Thymus (tissue), 11 donors: ENCODE data around the gene CGB7. TPM values are rescaled to one million over a fixed set of nuclear protein-coding genes. Genes with fewer than 3 reads are reported as not detected.

Experiments
- DNase-seq, 9 donors: peaks; one replicate each; pipeline ENCODE4 v3.0.0-alpha.2; 2013; ENCODE audit warnings: low spot score in 9 of 9, low read depth in 6 of 9, missing footprints in 1 of 9
- H3K27ac ChIP-seq, 2 donors: one replicate each; pipeline ENCODE4 v1.5.1; 2013; ENCODE audit warnings: control low read depth in 1 of 2, low read depth in 1 of 2, low read length in 1 of 2, mild to moderate bottlenecking in 1 of 2, moderate library complexity in 1 of 2
- H3K27me3 ChIP-seq, 2 donors: one replicate each; pipeline ENCODE4 v1.5.1; 2013; ENCODE audit warnings: low read length in 1 of 2; ENCODE audit not compliant: control insufficient read depth in 2 of 2, insufficient read depth in 1 of 2
- H3K36me3 ChIP-seq, 2 donors: one replicate each; pipeline ENCODE4 v1.5.1; 2013; ENCODE audit warnings: low read length in 1 of 2, mild to moderate bottlenecking in 1 of 2, moderate library complexity in 1 of 2; ENCODE audit not compliant: control insufficient read depth in 2 of 2, insufficient read depth in 2 of 2
- H3K4me1 ChIP-seq, 2 donors: one replicate each; pipeline ENCODE4 v1.5.1; 2013; ENCODE audit warnings: low read length in 2 of 2; ENCODE audit not compliant: control insufficient read depth in 2 of 2, insufficient read depth in 2 of 2
- H3K4me3 ChIP-seq, 2 donors: one replicate each; pipeline ENCODE4 v1.5.1; 2013; ENCODE audit warnings: low read length in 2 of 2, control low read depth in 1 of 2, mild to moderate bottlenecking in 1 of 2
- H3K9me3 ChIP-seq, 2 donors: one replicate each; pipeline ENCODE4 v1.5.1; 2013; ENCODE audit warnings: low read length in 1 of 2, mild to moderate bottlenecking in 1 of 2; ENCODE audit not compliant: control insufficient read depth in 2 of 2, insufficient read depth in 1 of 2
- WGBS: extraction: QIAGEN DNeasy Blood & Tissue Kit; methylation state at CpG from one replicate; pipeline ENCODE4 v1.1.7; 2013; 5-methylcytosine and 5-hydroxymethylcytosine counted together
- polyA plus RNA-seq: library from polyadenylated mRNA; stranded (reverse); fragments of 200-250 nt; gene quantifications from one replicate; pipeline ENCODE4 v1.2.3, GENCODE V29; 2013
- total RNA-seq: library from RNA; stranded (reverse); fragments of 120-200 nt; gene quantifications from one replicate; pipeline ENCODE4 v1.2.4, GENCODE V29; 2013
- donor health status: healthy.

Gene CGB7
- total and polyA plus RNA-seq, 2 donors = 0.33 to 6.7 TPM

DNA sequence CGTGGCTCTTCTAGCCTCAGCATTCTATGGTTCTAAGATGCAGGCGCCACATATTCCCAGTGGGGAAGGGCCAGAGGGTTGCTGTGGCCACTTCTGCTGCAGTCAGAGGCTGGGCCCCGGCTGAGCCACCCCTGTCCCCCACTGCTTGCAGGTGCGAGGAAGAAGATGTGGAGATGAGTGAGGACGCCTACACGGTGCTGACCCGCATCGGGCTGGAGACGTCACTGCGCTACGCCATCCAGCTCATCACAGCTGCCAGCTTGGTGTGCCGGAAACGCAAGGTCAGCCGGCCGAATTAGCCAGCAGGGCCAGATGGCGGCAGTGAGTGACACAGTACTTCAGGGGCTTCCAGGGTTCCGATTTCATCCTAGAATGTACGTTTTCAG is 42.7 kb downstream of the CGB7 start:
- H3K27ac ChIP-seq = no peak overlapping the region
- H3K27me3 ChIP-seq = peaks cover 13 to 28% of the 10 kb centered on the region in 2 donors
- no peak for DNase-seq
- no peak overlapping the region for H3K4me3 ChIP-seq
- peaks cover 43 to 59% of the 10 kb centered on the region in 2 donors for H3K36me3 ChIP-seq
- WGBS = 98% methylated on average over 18 of the region's 18 CpGs
- no peaks in the 10 kb centered on the region for H3K9me3 ChIP-seq
- peaks cover 3 to 14% of the 10 kb centered on the region in 2 donors for H3K4me1 ChIP-seq

DNA sequence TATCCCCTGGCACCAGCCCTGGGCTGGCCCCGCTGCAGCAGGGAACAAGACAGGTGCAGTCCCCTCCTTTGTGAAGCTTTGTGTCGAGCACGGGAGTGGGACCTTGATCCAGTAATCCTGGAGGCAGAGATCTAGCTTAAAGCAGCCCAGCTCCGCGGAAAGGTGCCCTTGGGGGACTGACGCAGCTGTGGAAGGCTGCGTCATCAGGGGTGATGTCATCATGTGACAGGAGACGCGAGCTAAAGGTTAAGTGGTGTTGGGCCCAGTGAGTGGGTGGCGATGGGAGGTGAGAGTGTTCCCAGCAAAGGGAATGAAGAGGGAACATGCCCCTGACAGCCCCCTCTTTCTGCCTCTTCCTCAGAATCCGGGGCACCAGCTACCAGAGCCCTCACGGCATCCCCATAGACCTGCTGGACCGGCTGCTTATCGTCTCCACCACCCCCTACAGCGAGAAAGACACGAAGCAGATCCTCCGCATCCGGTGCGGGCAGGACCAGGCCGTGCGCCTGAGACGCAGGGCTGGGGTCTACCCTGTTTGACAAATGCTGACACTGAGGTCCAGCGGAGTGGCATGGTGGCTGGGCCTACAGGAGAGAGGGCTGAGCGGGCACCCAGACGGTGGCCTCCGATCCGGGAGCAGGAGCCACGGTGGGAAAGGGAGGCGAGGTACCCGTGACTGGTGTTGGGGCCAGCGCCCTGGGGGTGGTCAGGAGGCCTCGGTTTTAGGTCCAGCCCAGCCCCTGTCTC is 43.3 kb downstream of the CGB7 start:
- Histone ChIP-seq H3K4me1 (peaks cover 3 to 11% of the 10 kb centered on the region in 2 donors), H3K27me3 (peaks cover 7 to 23% of the 10 kb centered on the region in 2 donors), H3K27ac (no peak overlapping the region), H3K9me3 (no peaks in the 10 kb centered on the region), H3K4me3 (no peak overlapping the region), H3K36me3 (peaks cover 48 to 64% of the 10 kb centered on the region in 2 donors)
- DNase-seq = no peak
- 97% methylated on average over 32 of the region's 32 CpGs for WGBS

DNA sequence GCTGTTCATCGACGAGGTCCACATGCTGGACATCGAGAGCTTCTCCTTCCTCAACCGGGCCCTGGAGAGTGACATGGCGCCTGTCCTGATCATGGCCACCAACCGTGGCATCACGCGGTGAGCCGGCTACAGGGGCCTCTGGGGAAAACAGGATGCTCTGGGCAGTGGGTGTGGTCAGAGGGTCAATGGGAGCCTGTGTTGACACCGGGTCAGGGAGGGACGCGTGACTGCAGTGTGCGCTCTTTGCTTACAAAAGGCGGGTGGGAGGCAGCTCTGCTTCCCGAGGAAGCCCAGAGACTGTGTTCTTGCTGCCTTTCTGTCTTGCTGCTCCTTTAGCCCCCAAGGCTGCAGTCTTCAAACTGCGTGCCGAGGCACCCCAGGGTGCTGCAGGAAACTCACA is 46.4 kb downstream of the CGB7 start:
- no peak overlapping the region for H3K4me3 ChIP-seq
- no peak for DNase-seq
- H3K27me3 ChIP-seq = no peaks in the 10 kb centered on the region
- H3K4me1 ChIP-seq = no peaks in the 10 kb centered on the region
- WGBS = 98% methylated on average over 17 of the region's 17 CpGs
- H3K36me3 ChIP-seq = peaks cover 62 to 76% of the 10 kb centered on the region in 2 donors
- no peak overlapping the region for H3K27ac ChIP-seq
- no peaks in the 10 kb centered on the region for H3K9me3 ChIP-seq

DNA sequence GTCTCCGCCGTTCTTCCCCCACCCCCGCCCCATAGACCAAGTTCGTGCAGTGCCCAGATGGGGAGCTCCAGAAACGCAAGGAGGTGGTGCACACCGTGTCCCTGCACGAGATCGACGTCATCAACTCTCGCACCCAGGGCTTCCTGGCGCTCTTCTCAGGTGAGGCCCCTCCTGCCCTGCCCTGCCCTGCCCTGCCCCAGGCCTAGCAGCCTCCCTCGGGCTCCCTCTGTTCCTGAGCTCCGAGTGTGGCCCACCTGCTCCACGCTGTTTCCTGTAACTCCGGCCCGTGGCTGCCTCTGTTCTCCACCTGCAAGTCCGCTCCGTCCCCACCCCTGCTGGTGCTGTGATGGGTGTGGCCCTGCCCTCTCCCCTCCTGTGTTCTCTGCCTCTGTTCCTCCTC is 47.1 kb downstream of the CGB7 start:
- no peak overlapping the region for H3K27ac ChIP-seq
- H3K36me3 ChIP-seq = peaks cover 60 to 76% of the 10 kb centered on the region in 2 donors
- H3K9me3 ChIP-seq = no peaks in the 10 kb centered on the region
- H3K4me3 ChIP-seq = no peak overlapping the region
- H3K4me1 ChIP-seq = no peaks in the 10 kb centered on the region
- H3K27me3 ChIP-seq = no peaks in the 10 kb centered on the region
- no peak for DNase-seq
- 97% methylated on average over 18 of the region's 18 CpGs for WGBS

DNA sequence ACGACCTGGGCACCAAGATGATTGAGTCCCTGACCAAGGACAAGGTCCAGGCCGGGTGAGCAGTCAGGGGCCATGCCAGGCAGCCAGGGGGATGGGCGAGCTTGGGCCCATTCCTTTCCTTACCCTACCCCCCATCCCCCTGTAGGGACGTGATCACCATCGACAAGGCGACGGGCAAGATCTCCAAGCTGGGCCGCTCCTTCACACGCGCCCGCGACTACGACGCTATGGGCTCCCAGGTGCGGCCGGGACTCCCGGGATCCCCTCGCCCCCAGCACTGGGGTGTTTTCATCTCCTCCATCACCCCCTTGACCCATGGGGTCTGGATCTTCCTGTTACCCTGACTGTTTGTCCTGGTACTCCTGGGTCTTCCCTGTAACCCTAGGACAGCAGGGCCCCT is 47.7 kb downstream of the CGB7 start:
- Histone ChIP-seq H3K27me3 (no peaks in the 10 kb centered on the region), H3K4me1 (no peaks in the 10 kb centered on the region), H3K4me3 (no peak overlapping the region), H3K36me3 (peaks cover 62 to 75% of the 10 kb centered on the region in 2 donors), H3K27ac (no peak overlapping the region), H3K9me3 (no peaks in the 10 kb centered on the region)
- no peak for DNase-seq
- WGBS = 99% methylated on average over 18 of the region's 18 CpGs

DNA sequence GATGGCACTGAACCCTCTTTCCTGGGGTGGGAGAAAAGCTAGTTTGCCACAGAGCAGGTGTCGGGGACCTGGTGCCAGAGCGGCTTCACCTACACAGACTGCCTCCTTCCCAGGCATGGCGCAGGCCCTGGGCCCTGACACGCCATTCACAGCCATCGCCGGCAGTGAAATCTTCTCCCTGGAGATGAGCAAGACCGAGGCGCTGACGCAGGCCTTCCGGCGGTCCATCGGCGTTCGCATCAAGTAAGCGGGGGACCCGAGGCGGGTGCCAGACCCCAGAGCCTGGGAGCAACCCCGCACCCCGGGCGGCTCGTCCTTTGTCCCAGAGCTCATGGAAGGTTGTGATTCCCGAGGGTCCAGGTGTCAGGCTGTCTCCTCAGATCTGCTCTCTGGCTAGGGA is 50.6 kb downstream of the CGB7 start:
- no peaks in the 10 kb centered on the region for H3K27me3 ChIP-seq
- peaks cover 71 to 72% of the 10 kb centered on the region in 2 donors for H3K36me3 ChIP-seq
- no peak overlapping the region for H3K4me3 ChIP-seq
- 98% methylated on average over 22 of the region's 22 CpGs for WGBS
- DNase-seq = no peak
- no peak overlapping the region for H3K27ac ChIP-seq
- no peaks in the 10 kb centered on the region for H3K9me3 ChIP-seq
- H3K4me1 ChIP-seq = no peaks in the 10 kb centered on the region

DNA sequence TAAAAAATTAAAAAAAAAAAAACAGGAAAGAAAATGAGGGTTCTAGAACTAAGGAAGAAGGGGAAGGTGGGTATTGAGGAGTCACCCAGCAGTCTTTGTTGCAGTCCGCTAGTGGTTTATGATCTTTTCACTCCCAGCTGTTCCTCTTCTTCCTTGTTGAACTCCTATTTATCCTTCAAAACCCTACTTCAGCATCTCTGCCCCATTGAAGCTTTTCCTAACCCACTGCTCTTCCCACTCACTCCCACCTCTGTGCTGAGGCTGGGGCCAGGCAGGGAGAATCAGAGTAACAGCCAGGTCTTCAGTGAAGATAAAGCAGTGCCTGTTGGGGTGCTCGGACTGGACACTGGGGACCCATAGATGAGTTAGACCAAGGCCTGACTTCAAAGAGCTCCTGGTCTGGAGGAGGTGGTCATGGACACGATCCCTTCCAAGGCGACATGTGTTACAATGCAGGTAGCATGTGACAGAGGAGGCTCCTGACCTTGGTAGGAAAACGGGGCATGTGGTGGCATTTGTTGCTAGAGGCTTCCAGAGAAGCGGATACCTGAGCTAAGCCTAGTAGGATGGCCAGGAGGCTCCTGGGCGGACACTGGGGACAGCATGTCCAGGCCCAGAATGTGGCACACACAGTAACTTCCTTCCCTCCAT is 52.5 kb downstream of the CGB7 start:
- H3K4me1 ChIP-seq = no peaks in the 10 kb centered on the region
- H3K27me3 ChIP-seq = no peaks in the 10 kb centered on the region
- no peak for DNase-seq
- H3K27ac ChIP-seq = no peak overlapping the region
- peaks cover 53 to 57% of the 10 kb centered on the region in 2 donors for H3K36me3 ChIP-seq
- WGBS = 99% methylated on average over 7 of the region's 7 CpGs
- no peaks in the 10 kb centered on the region for H3K9me3 ChIP-seq
- no peak overlapping the region for H3K4me3 ChIP-seq

Other genes with a start within 250 kb of the CGB7 start
- gene BCAT2, start 246.7 kb downstream of the CGB7 start, total RNA-seq = 18.9 TPM
- 37.5 TPM for gene BCAT2, start 246.7 kb downstream of the CGB7 start, polyA plus RNA-seq
- gene HSD17B14, start 221.3 kb downstream of the CGB7 start, total RNA-seq = 9.9 TPM
- gene HSD17B14, start 221.3 kb downstream of the CGB7 start, polyA plus RNA-seq = 20.4 TPM
- gene PLEKHA4, start 189.1 kb downstream of the CGB7 start, total RNA-seq = 4.1 TPM
- 17.3 TPM for gene PLEKHA4, start 189.1 kb downstream of the CGB7 start, polyA plus RNA-seq
- gene PPP1R15A, start 185.3 kb downstream of the CGB7 start, total RNA-seq = 12.1 TPM
- 40.0 TPM for gene PPP1R15A, start 185.3 kb downstream of the CGB7 start, polyA plus RNA-seq
- not detected for gene TULP2, start 159.0 kb downstream of the CGB7 start, total RNA-seq
- gene TULP2, start 159.0 kb downstream of the CGB7 start, polyA plus RNA-seq = 0.02 TPM
- gene NUCB1, start 157.4 kb downstream of the CGB7 start, total RNA-seq = 42.3 TPM
- 119 TPM for gene NUCB1, start 157.4 kb downstream of the CGB7 start, polyA plus RNA-seq
- 0.28 TPM for gene DHDH, start 124.0 kb downstream of the CGB7 start, total RNA-seq
- gene DHDH, start 124.0 kb downstream of the CGB7 start, polyA plus RNA-seq = 1.0 TPM
- gene BAX, start 102.9 kb downstream of the CGB7 start, total RNA-seq = 62.6 TPM
- 126 TPM for gene BAX, start 102.9 kb downstream of the CGB7 start, polyA plus RNA-seq
- gene FTL, start 92.4 kb downstream of the CGB7 start, total RNA-seq = 1,031 TPM
- 8,316 TPM for gene FTL, start 92.4 kb downstream of the CGB7 start, polyA plus RNA-seq
- 14.0 TPM for gene GYS1, start 64.4 kb downstream of the CGB7 start, total RNA-seq
- 22.2 TPM for gene GYS1, start 64.4 kb downstream of the CGB7 start, polyA plus RNA-seq
- 107 TPM for gene RUVBL2, start 63.9 kb downstream of the CGB7 start, total RNA-seq
- gene RUVBL2, start 63.9 kb downstream of the CGB7 start, polyA plus RNA-seq = 52.0 TPM
- not detected for gene LHB, start 40.7 kb downstream of the CGB7 start, total RNA-seq
- 1.2 TPM for gene LHB, start 40.7 kb downstream of the CGB7 start, polyA plus RNA-seq
- 0.14 TPM for gene CGB3, start 33.4 kb downstream of the CGB7 start, total RNA-seq
- 0.37 TPM for gene CGB3, start 33.4 kb downstream of the CGB7 start, polyA plus RNA-seq
- gene CGB2, start 25.9 kb downstream of the CGB7 start, total RNA-seq = not detected
- 0.11 TPM for gene CGB2, start 25.9 kb downstream of the CGB7 start, polyA plus RNA-seq
- not detected for gene CGB1, start 20.9 kb downstream of the CGB7 start, total RNA-seq
- not detected for gene CGB1, start 20.9 kb downstream of the CGB7 start, polyA plus RNA-seq
- 0.19 TPM for gene CGB5, start 13.9 kb downstream of the CGB7 start, total RNA-seq
- gene CGB5, start 13.9 kb downstream of the CGB7 start, polyA plus RNA-seq = 0.98 TPM
- 0.14 TPM for gene CGB8, start 8.6 kb downstream of the CGB7 start, total RNA-seq
- 0.27 TPM for gene CGB8, start 8.6 kb downstream of the CGB7 start, polyA plus RNA-seq
- gene NTF4, start 7.1 kb upstream of the CGB7 start, total RNA-seq = 6.7 TPM
- 30.1 TPM for gene NTF4, start 7.1 kb upstream of the CGB7 start, polyA plus RNA-seq
- gene KCNA7, start 14.9 kb upstream of the CGB7 start, total RNA-seq = not detected
- 0.05 TPM for gene KCNA7, start 14.9 kb upstream of the CGB7 start, polyA plus RNA-seq
- gene SNRNP70, start 27.7 kb upstream of the CGB7 start, total RNA-seq = 142 TPM
- gene SNRNP70, start 27.7 kb upstream of the CGB7 start, polyA plus RNA-seq = 419 TPM
- gene LIN7B, start 56.6 kb upstream of the CGB7 start, total RNA-seq = 3.5 TPM
- gene LIN7B, start 56.6 kb upstream of the CGB7 start, polyA plus RNA-seq = 9.0 TPM
- 2.7 TPM for gene C19orf73, start 61.4 kb upstream of the CGB7 start, total RNA-seq
- 4.0 TPM for gene C19orf73, start 61.4 kb upstream of the CGB7 start, polyA plus RNA-seq
- gene PPFIA3, start 61.8 kb upstream of the CGB7 start, total RNA-seq = 7.0 TPM
- gene PPFIA3, start 61.8 kb upstream of the CGB7 start, polyA plus RNA-seq = 14.1 TPM
- gene HRC, start 97.6 kb upstream of the CGB7 start, total RNA-seq = 1.3 TPM
- gene HRC, start 97.6 kb upstream of the CGB7 start, polyA plus RNA-seq = 1.1 TPM
- 3.7 TPM for gene TRPM4, start 100.0 kb upstream of the CGB7 start, total RNA-seq
- 7.6 TPM for gene TRPM4, start 100.0 kb upstream of the CGB7 start, polyA plus RNA-seq